ENCODE data around the gene MEAF6. TPM values are rescaled to one million over a fixed set of nuclear protein-coding genes. Genes with fewer than 3 reads are reported as not detected.

Gene MEAF6
- total and polyA plus RNA-seq, 2 of the 4 experiments (the other 2 are of a cell fraction), result 36.2 to 40.7 TPM

- Histone ChIP-seq H3K4me2 (ENCODE audit: low read depth, low read length) (no peak overlapping the region), H4K5ac (ENCODE audit: low read depth, low read length) (no peak overlapping the region), H4K91ac (ENCODE audit: insufficient read depth, low read depth, low read length) (no peak overlapping the region), H2BK15ac (ENCODE audit: low read depth, low read length) (no peak overlapping the region), H2BK120ac (ENCODE audit: low read depth, low read length) (no peak overlapping the region), H3K27me3 (ENCODE audit: control insufficient read depth, insufficient read depth, low read length) (no peaks in the 10 kb centered on the region), H2AK9ac (replicated peaks; ENCODE audit: low read depth, low read length, poor library complexity) (no peak overlapping the region), H3K79me1 (ENCODE audit: low read depth in 1 of 2, low read length in 2 of 2) (peaks cover 18 to 26% of the 10 kb centered on the region in 2 experiments; a peak in 3 of 4 replicates), H3K23ac (ENCODE audit: low read depth, low read length) (no peak overlapping the region), H3K4me1 (ENCODE audit: control insufficient read depth, insufficient read depth, low read length) (peaks cover 27% of the 10 kb centered on the region), H3K27ac (ENCODE audit: insufficient read depth, low read length) (peak overlapping the region; percentile 7; the same call in 1 of the 2 replicates), H3K36me3 (ENCODE audit: control insufficient read depth, insufficient read depth, low read length) (peaks cover 43% of the 10 kb centered on the region), H3K4me3 (ENCODE audit: insufficient read depth, low read depth, low read length) (no peak overlapping the region), H3K9me3 (ENCODE audit: control insufficient read depth, insufficient read depth, low read length) (no peaks in the 10 kb centered on the region), H2BK20ac (ENCODE audit: low read depth, low read length) (no peak overlapping the region), H2BK5ac (ENCODE audit: low read depth, low read length, poor library complexity, severe bottlenecking) (peak overlapping the region; percentile 7), H3K9ac (ENCODE audit: low read depth, low read length) (no peak overlapping the region), H2AK5ac (ENCODE audit: low read depth, low read length) (no peak overlapping the region), H3K18ac (ENCODE audit: low read depth, low read length) (no peak overlapping the region), H3K4ac (ENCODE audit: low read depth, low read length) (no peak overlapping the region), H3K56ac (ENCODE audit: extremely low read depth, insufficient read depth, low read length) (no peak overlapping the region), H2AFZ (replicated peaks; ENCODE audit: low read length, poor library complexity) (no peak overlapping the region), H4K8ac (ENCODE audit: low read depth in 2 of 2, low read length in 2 of 2) (no peak overlapping the region), H3K9me1 (ENCODE audit: insufficient read depth, low read length) (peaks cover 3% of the 10 kb centered on the region; the same call in 1 of the 2 replicates), H4K20me1 (ENCODE audit: insufficient read depth, low read length) (peaks cover 8% of the 10 kb centered on the region; the same call in 1 of the 2 replicates), H3K14ac (replicated peaks; ENCODE audit: low read depth, low read length) (no peak overlapping the region)
- dilution Hi-C loops (cut with HindIII; ENCODE audit: low sequenced_read_pairs, unreplicated experiment) (no loop called here), in situ Hi-C loops (cut with MboI; ENCODE audit: low sequenced_read_pairs) (loop anchor here (5.0 kb wide), 1 partner anchor 32 kb away; no protein-coding TSS in a partner anchor), intact Hi-C loops (cut with micrococcal nuclease) (no loop called here)
- POLR2A ChIA-PET (ENCODE audit: unreplicated experiment), result interaction anchor here (1.5 kb wide), 1 partner anchor 13 kb away, joined by 6 read pairs; no protein-coding TSS in a partner anchor
- CTCF ChIA-PET, result interaction anchor here (1.6 kb wide), 1 partner anchor 29 kb away, joined by 4 read pairs; no protein-coding TSS in a partner anchor
- no peak; the same call in 1 of the 2 replicates for ATAC-seq (ENCODE audit: low read depth)
- TF ChIP-seq ELK1 (IDR thresholded peaks at IDR 0.05; ENCODE audit: borderline replicate concordance, low read depth, low read length) (no peak), MAZ (IDR thresholded peaks at IDR 0.05; ENCODE audit: borderline replicate concordance, low read depth, low read length) (no peak), CEBPB (IDR thresholded peaks at IDR 0.05; ENCODE audit: low read depth, low read length) (no peak), CTCF (conservative IDR thresholded peaks at IDR 0.05; ENCODE audit: low read depth, low read length) (no peak)
- DNase-seq, result no peak
- WGBS, 2 experiments (ENCODE audit: extremely low coverage in 2 of 2, insufficient read length in 1 of 2), result no CpG with 5 or more reads among the region's 7 CpGs
- BruUV-seq (replicated peaks), result no TSS peak
Observed at GRCh38 chr1:37484325-37485051, 30.1 kb downstream of the MEAF6 start.
